ENCODE data around the gene C13orf46.

DNA sequence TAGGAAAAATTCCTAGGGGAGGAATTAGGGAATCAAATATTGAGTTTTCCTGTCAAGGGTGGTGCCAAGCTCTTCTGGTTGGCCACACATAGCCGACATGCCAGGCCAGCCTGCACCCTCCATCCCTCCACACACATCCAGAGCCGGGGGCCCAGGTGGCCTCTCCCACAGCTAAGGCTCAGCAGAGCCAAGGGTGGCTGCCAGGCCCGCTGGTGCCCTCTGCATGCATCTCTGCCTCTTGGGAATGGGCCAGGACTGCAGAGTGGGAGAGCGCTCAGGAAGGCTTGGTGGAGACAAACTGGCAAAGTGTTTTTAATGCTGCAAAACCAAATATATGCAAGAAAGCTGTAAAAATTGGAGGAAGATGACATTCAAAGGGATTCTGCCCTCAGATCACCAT is 67.3 kb downstream of the C13orf46 start:
- TF ChIP-seq, protein P1, sequence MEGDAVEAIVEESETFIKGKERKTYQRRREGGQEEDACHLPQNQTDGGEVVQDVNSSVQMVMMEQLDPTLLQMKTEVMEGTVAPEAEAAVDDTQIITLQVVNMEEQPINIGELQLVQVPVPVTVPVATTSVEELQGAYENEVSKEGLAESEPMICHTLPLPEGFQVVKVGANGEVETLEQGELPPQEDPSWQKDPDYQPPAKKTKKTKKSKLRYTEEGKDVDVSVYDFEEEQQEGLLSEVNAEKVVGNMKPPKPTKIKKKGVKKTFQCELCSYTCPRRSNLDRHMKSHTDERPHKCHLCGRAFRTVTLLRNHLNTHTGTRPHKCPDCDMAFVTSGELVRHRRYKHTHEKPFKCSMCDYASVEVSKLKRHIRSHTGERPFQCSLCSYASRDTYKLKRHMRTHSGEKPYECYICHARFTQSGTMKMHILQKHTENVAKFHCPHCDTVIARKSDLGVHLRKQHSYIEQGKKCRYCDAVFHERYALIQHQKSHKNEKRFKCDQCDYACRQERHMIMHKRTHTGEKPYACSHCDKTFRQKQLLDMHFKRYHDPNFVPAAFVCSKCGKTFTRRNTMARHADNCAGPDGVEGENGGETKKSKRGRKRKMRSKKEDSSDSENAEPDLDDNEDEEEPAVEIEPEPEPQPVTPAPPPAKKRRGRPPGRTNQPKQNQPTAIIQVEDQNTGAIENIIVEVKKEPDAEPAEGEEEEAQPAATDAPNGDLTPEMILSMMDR (IDR thresholded peaks at IDR 0.05 in 8 of 11, conservative IDR thresholded peaks at IDR 0.05 in 3 of 11): no peak
- no peak for TF ChIP-seq POLR2A (IDR thresholded peaks at IDR 0.05)
